Mammary epithelial cell (primary cell): ENCODE measurements around the gene FAM149A.

Experiments used
- CTCF ChIP-seq, 2 donors: IDR thresholded peaks in 1 of 2; conservative IDR thresholded peaks in 1 of 2; 2 replicates each; pipeline ENCODE4 v1.5.1; 2011 to 2012; ENCODE audit warnings: inconsistent platforms in 2 of 2, low read length in 2 of 2, mild to moderate bottlenecking in 2 of 2, control low read depth in 1 of 2, low read depth in 1 of 2; ENCODE audit not compliant: insufficient read depth in 1 of 2; ENCODE audit errors: extremely low read depth in 1 of 2
- EZH2 ChIP-seq: IDR thresholded peaks from 2 replicates; pipeline ENCODE4 v1.6.1; 2012; ENCODE audit warnings: low read length, inconsistent platforms, borderline replicate concordance

GRCh38 chr4:186167605-186168004 is 63.1 kb downstream of the FAM149A start:
- TF ChIP-seq CTCF (conservative IDR thresholded peaks at IDR 0.05 in 1 of 2, IDR thresholded peaks at IDR 0.05 in 1 of 2; ENCODE audit: extremely low read depth in 1 of 2, insufficient read depth in 1 of 2, low read depth in 1 of 2, low read length in 2 of 2): no peak
- TF ChIP-seq EZH2: no peak
